MM.1S (cell line): ENCODE measurements around the gene KPNA4.

Source experiments
- CTCF ChIP-seq: fragments of 300-600 bp; sonication (generic); IDR thresholded peaks from 2 replicates; pipeline ENCODE4 v1.5.1; 2016; ENCODE audit warnings: antibody characterized with exemption, low read length, mixed read lengths
- EZH2 ChIP-seq: fragments of 300-600 bp; sonication (generic); optimal IDR thresholded peaks from 2 replicates; pipeline ENCODE3; 2017; ENCODE audit warnings: low read depth, mild to moderate bottlenecking, antibody characterized with exemption, low read length, mixed read lengths
- EZH2phosphoT487 ChIP-seq: fragments of 300-600 bp; sonication (generic); IDR thresholded peaks from 2 replicates; pipeline ENCODE4 v1.6.1; 2018; ENCODE audit warnings: antibody characterized with exemption, low read length

- TF ChIP-seq EZH2 (no peak), CTCF (no peak), EZH2phosphoT487 (no peak)
Observed at GRCh38 chr3:160464971-160465370, 100.4 kb downstream of the KPNA4 start.
